Panc1 (cell line): ENCODE measurements around the gene PTPN1. TPM values are rescaled to one million over a fixed set of nuclear protein-coding genes. Genes with fewer than 3 reads are reported as not detected.

Experiments used
- ATAC-seq: fragments of 200-7000 bp; cut with Tn5 transposase; 2 replicates; pipeline ENCODE4 v1.9.1; 2020; ENCODE audit warnings: mild to moderate bottlenecking, moderate library complexity
- BruUV-seq: library from RNA; stranded (reverse); fragments of 400-500 nt; replicated peaks from 2 replicates; lab custom pipeline; 2021; lab: Mats Ljungman, UMichigan
- CTCF ChIA-PET: fragments of 300-600 bp; sonication (Branson Sonifier 250); formaldehyde crosslinking; loops from one replicate; lab custom pipeline; 2022; ENCODE audit warnings: antibody characterized with exemption; lab: Charles Lee
- POLR2A ChIA-PET: fragments of 300-600 bp; sonication (Branson Sonifier 250); formaldehyde crosslinking; loops from one replicate; lab custom pipeline; 2022; ENCODE audit warnings: antibody characterized with exemption; lab: Charles Lee
- DNase-seq: peaks from one replicate; pipeline ENCODE4 v3.0.0-alpha.2; 2010; ENCODE audit warnings: low read depth, low spot score
- H3K27ac ChIP-seq: 2 replicates; pipeline ENCODE4 v1.5.1; 2011; ENCODE audit warnings: mild to moderate bottlenecking, low read length, inconsistent platforms
- H3K27me3 ChIP-seq: fragments of 200-500 bp; sonication (Bioruptor generic); 2 replicates; pipeline ENCODE4 v1.6.0; 2014; ENCODE audit warnings: low read length, inconsistent platforms; ENCODE audit not compliant: control insufficient read depth, insufficient read depth
- H3K36me3 ChIP-seq: fragments of 200-500 bp; sonication (Bioruptor generic); 2 replicates; pipeline ENCODE4 v1.5.1; 2014; ENCODE audit warnings: inconsistent platforms, mild to moderate bottlenecking, low read length, moderate library complexity; ENCODE audit not compliant: control insufficient read depth, insufficient read depth
- H3K4me1 ChIP-seq: 2 replicates; pipeline ENCODE4 v1.5.1; 2011; ENCODE audit warnings: inconsistent platforms, mild to moderate bottlenecking, low read length, moderate library complexity; ENCODE audit not compliant: control insufficient read depth, insufficient read depth
- H3K4me3 ChIP-seq, 2 experiments: 2 replicates each; pipeline ENCODE4 v1.5.1; 2011 to 2012; ENCODE audit warnings: low read depth in 2 of 2, low read length in 2 of 2, mild to moderate bottlenecking in 2 of 2, inconsistent platforms in 1 of 2, moderate library complexity in 1 of 2
- H3K9me3 ChIP-seq: fragments of 200-500 bp; sonication (Bioruptor generic); 2 replicates; pipeline ENCODE4 v1.5.1; 2014; ENCODE audit warnings: low read depth, mild to moderate bottlenecking, inconsistent platforms, low read length, moderate library complexity; ENCODE audit not compliant: control insufficient read depth, insufficient read depth
- CTCF ChIP-seq: fragments of 450-650 bp; IDR thresholded peaks from 2 replicates; pipeline ENCODE4 v1.5.1; 2017; ENCODE audit warnings: mild to moderate bottlenecking
- POLR2AphosphoS5 ChIP-seq: IDR thresholded peaks from 2 replicates; pipeline ENCODE4 v1.6.1; 2012; ENCODE audit warnings: mild to moderate bottlenecking, low read depth, low read length, moderate library complexity
- REST ChIP-seq, 2 experiments: IDR thresholded peaks; 2 replicates each; pipeline ENCODE4 v1.6.1; 2011 to 2012; ENCODE audit warnings: low read depth in 2 of 2, control low read depth in 1 of 2, low read length in 1 of 2, mild to moderate bottlenecking in 1 of 2, moderate library complexity in 1 of 2; ENCODE audit not compliant: insufficient read depth in 1 of 2
- SIN3A ChIP-seq: IDR thresholded peaks from 2 replicates; pipeline ENCODE4 v1.6.1; 2012; ENCODE audit warnings: low read depth, mild to moderate bottlenecking, low read length, moderate library complexity, borderline replicate concordance; ENCODE audit not compliant: insufficient read depth
- TCF7L2 ChIP-seq: IDR thresholded peaks from 2 replicates; pipeline ENCODE4 v1.6.1; 2011; ENCODE audit warnings: mild to moderate bottlenecking, low read depth, low read length, inconsistent platforms
- in situ Hi-C: cut with HindIII; loops from 2 replicates; pipeline ENCODE4 v1.10.0; 2016; ENCODE audit warnings: low sequenced_read_pairs, low pct_unique_long_range_greater_than_20kb
- intact Hi-C: fragments of 100-400 bp; cut with micrococcal nuclease; formaldehyde crosslinking; loops from one replicate; pipeline ENCODE4 v1.10.0; 2022; ENCODE audit not compliant: unreplicated experiment
- total RNA-seq: library from RNA; stranded (reverse); gene quantifications from one replicate; pipeline ENCODE4 v1.2.1, GENCODE V29; 2021; ENCODE audit not compliant: unreplicated experiment

The PTPN1 gene
- total RNA-seq, 1 experiment from 2014 or later = 42.2 TPM

GRCh38 chr20:50630578-50631263 lies 120.5 kb downstream of the PTPN1 start:
- no peak for ATAC-seq
- intact Hi-C loops = no loop called here
- Histone ChIP-seq H3K4me1 (peaks cover 86% of the 10 kb centered on the region), H3K27me3 (no peaks in the 10 kb centered on the region), H3K9me3 (no peaks in the 10 kb centered on the region), H3K4me3 (no peak overlapping the region), H3K27ac (peak overlapping the region; percentile 95), H3K36me3 (no peaks in the 10 kb centered on the region)
- DNase-seq = no peak
- POLR2A ChIA-PET = no interaction called here
- BruUV-seq = no TSS peak
- CTCF ChIA-PET = no interaction called here
- in situ Hi-C loops = no loop called here
- TF ChIP-seq CTCF = no peak
- 0 out of 2 replicates have a peak, but pooled peaks have one; percentile 1 for TF ChIP-seq POLR2AphosphoS5
- no peak for TF ChIP-seq TCF7L2
- no peak for TF ChIP-seq SIN3A

- DNase-seq (no peak), ATAC-seq (no peak)
- Histone ChIP-seq H3K4me3 (no peak overlapping the region), H3K27me3 (no peaks in the 10 kb centered on the region), H3K27ac (peak overlapping the region; percentile 95), H3K4me1 (peaks cover 92% of the 10 kb centered on the region), H3K36me3 (no peaks in the 10 kb centered on the region), H3K9me3 (no peaks in the 10 kb centered on the region)
- TF ChIP-seq TCF7L2 = no peak
- TF ChIP-seq CTCF = no peak
- TF ChIP-seq REST (IDR thresholded peaks at IDR 0.05; ENCODE audit: insufficient read depth in 1 of 2, low read depth in 2 of 2, low read length in 1 of 2) = no peak
- TF ChIP-seq SIN3A = no peak
- no peak for TF ChIP-seq POLR2AphosphoS5
- in situ Hi-C loops = no loop called here
- POLR2A ChIA-PET = interaction anchor here (0.6 kb wide), 1 partner anchor 84 kb away, joined by 3 read pairs; no protein-coding TSS in a partner anchor
- CTCF ChIA-PET = no interaction called here
- intact Hi-C loops = no loop called here
- no TSS peak for BruUV-seq
Observed at GRCh38 chr20:50632236-50632635, 122.1 kb downstream of the PTPN1 start.
